GM12878 (cell line): ENCODE measurements around the gene NUP50. TPM values are rescaled to one million over a fixed set of nuclear protein-coding genes. Genes with fewer than 3 reads are reported as not detected.

Experiments
- ATAC-seq: fragments of 200-7000 bp; cut with Tn5 transposase; 3 replicates; pipeline ENCODE4 v1.9.1; 2020; ENCODE audit warnings: mild to moderate bottlenecking, moderate library complexity
- BruUV-seq: library from RNA; stranded (reverse); fragments of 400-500 nt; replicated peaks from 2 replicates; lab custom pipeline; 2021; lab: Mats Ljungman, UMichigan
- CTCF ChIA-PET: fragments of 300-600 bp; sonication (Branson Sonifier 250); formaldehyde crosslinking; extraction: SDS; loops from one replicate; lab custom pipeline; 2021; ENCODE audit warnings: inconsistent platforms; lab: Yijun Ruan, JAX
- POLR2A ChIA-PET: fragments of 350-600 bp; formaldehyde crosslinking; extraction: SDS; loops from one replicate; lab custom pipeline; 2021; ENCODE audit warnings: inconsistent platforms; lab: Charles Lee
- RAD21 ChIA-PET: fragments of 300-600 bp; sonication (Branson Sonifier 250); formaldehyde crosslinking; loops from one replicate; lab custom pipeline; 2023; ENCODE audit warnings: antibody characterized with exemption; ENCODE audit not compliant: unreplicated experiment; lab: Charles Lee
- SMC1A ChIA-PET: fragments of 300-600 bp; sonication (Branson Sonifier 250); formaldehyde crosslinking; loops from one replicate; lab custom pipeline; 2023; ENCODE audit not compliant: unreplicated experiment, uncharacterized antibody; lab: Charles Lee
- DNase-seq: peaks from one replicate; pipeline ENCODE4 v3.0.0-alpha.2; 2011; ENCODE audit warnings: low read depth, low spot score
- FAIRE-seq: peaks from 3 replicates; lab custom pipeline; 2011; peaks lifted over from hg19 to GRCh38; lab: Jason Lieb, UNC
- H2AFZ ChIP-seq: 2 replicates; pipeline ENCODE4 v1.6.0; 2011; ENCODE audit warnings: low read depth, low read length, control low read depth; ENCODE audit not compliant: control insufficient read depth
- H3K27ac ChIP-seq: 2 replicates; pipeline ENCODE4 v1.5.1; 2011; ENCODE audit warnings: control low read depth; ENCODE audit not compliant: control insufficient read depth, insufficient read depth
- H3K27me3 ChIP-seq, 2 experiments: replicated peaks in 1 of 2; 2 replicates each; pipeline versions ENCODE4 v1.6.0 to v1.6.1; 2011; ENCODE audit warnings: low read length in 1 of 2; ENCODE audit not compliant: control insufficient read depth in 2 of 2, insufficient read depth in 2 of 2
- H3K36me3 ChIP-seq, 2 experiments: 2 replicates each; pipeline ENCODE4 v1.5.1; 2011; ENCODE audit warnings: low read length in 1 of 2; ENCODE audit not compliant: control insufficient read depth in 2 of 2, insufficient read depth in 2 of 2
- H3K4me1 ChIP-seq: 2 replicates; pipeline ENCODE4 v1.6.1; 2011; ENCODE audit warnings: mild to moderate bottlenecking, low read length, moderate library complexity, mixed read lengths; ENCODE audit not compliant: control insufficient read depth, insufficient read depth
- H3K4me2 ChIP-seq: 2 replicates; pipeline ENCODE4 v1.6.0; 2011; ENCODE audit warnings: control low read depth; ENCODE audit not compliant: control insufficient read depth, insufficient read depth
- H3K4me3 ChIP-seq: fragments of 200-600 bp; sonication (generic); 2 replicates; pipeline ENCODE4 v1.5.1; 2016
- H3K79me2 ChIP-seq: 2 replicates; pipeline ENCODE4 v1.6.0; 2011; ENCODE audit warnings: low read length; ENCODE audit not compliant: control insufficient read depth, insufficient read depth
- H3K9ac ChIP-seq: 2 replicates; pipeline ENCODE4 v1.8.0; 2011; ENCODE audit warnings: low read length, control low read depth, mixed read lengths; ENCODE audit not compliant: control insufficient read depth, insufficient read depth
- H3K9me3 ChIP-seq: replicated peaks from 3 replicates; pipeline ENCODE4 v1.5.1; 2011; ENCODE audit warnings: mild to moderate bottlenecking, low read length; ENCODE audit not compliant: control insufficient read depth, insufficient read depth
- H4K20me1 ChIP-seq: 2 replicates; pipeline ENCODE4 v1.6.0; 2011; ENCODE audit not compliant: control insufficient read depth, insufficient read depth
- ATF2 ChIP-seq: IDR thresholded peaks from 2 replicates; pipeline ENCODE4 v1.6.1; 2012; ENCODE audit warnings: low read length, inconsistent platforms
- BCL11A ChIP-seq: IDR thresholded peaks from 2 replicates; pipeline ENCODE4 v1.6.1; 2011; ENCODE audit warnings: low read depth, low read length
- ESRRA ChIP-seq: IDR thresholded peaks from 2 replicates; pipeline ENCODE4 v1.6.1; 2012; ENCODE audit warnings: mild to moderate bottlenecking, low read length, improper control_type of control experiment
- GABPA ChIP-seq: IDR thresholded peaks from 2 replicates; pipeline ENCODE4 v1.6.1; 2014; ENCODE audit warnings: antibody characterized with exemption, low read depth, mild to moderate bottlenecking, inconsistent platforms
- HDGF ChIP-seq: fragments of 450-650 bp; IDR thresholded peaks from 2 replicates; pipeline ENCODE4 v1.6.1; 2016; ENCODE audit warnings: antibody characterized with exemption
- JUNB ChIP-seq: IDR thresholded peaks from 2 replicates; pipeline ENCODE4 v1.6.1; 2016; ENCODE audit warnings: antibody characterized with exemption, mild to moderate bottlenecking
- KDM1A ChIP-seq: fragments of 200-600 bp; sonication (generic); IDR thresholded peaks from 2 replicates; pipeline ENCODE4 v1.6.1; 2016; ENCODE audit warnings: borderline replicate concordance
- MLLT1 ChIP-seq: fragments of 450-650 bp; IDR thresholded peaks from 2 replicates; pipeline ENCODE4 v1.6.1; 2016; ENCODE audit warnings: mild to moderate bottlenecking
- RAD21 ChIP-seq: IDR thresholded peaks from 2 replicates; pipeline ENCODE4 v1.6.1; 2011; ENCODE audit warnings: mild to moderate bottlenecking, low read depth, low read length, moderate library complexity; ENCODE audit not compliant: insufficient read depth
- TAF1 ChIP-seq: IDR thresholded peaks from 2 replicates; pipeline ENCODE4 v1.6.1; 2011; ENCODE audit warnings: mild to moderate bottlenecking, low read depth, low read length, borderline replicate concordance
- WRNIP1 ChIP-seq: IDR thresholded peaks from 2 replicates; pipeline ENCODE4 v1.6.1; 2011; ENCODE audit warnings: low read depth, low read length, improper control_type of control experiment, borderline replicate concordance
- YY1 ChIP-seq: IDR thresholded peaks from 2 replicates; pipeline ENCODE4 v1.6.1; 2011; ENCODE audit warnings: low read depth, mild to moderate bottlenecking, low read length
- WGBS: methylation state at CpG from one replicate; pipeline ENCODE4 v1.1.6; 2016; ENCODE audit warnings: low lambda C conversion rate; ENCODE audit not compliant: insufficient replicate concordance, insufficient coverage; ENCODE audit errors: missing lambda C conversion rate; 5-methylcytosine and 5-hydroxymethylcytosine counted together
- in situ Hi-C: fragments of 300-500 bp; cut with MboI; formaldehyde crosslinking; loops from 9 replicates; pipeline ENCODE4 v1.14.3; 2018; ENCODE audit warnings: mixed read lengths
- intact Hi-C: fragments of 100-400 bp; cut with micrococcal nuclease; formaldehyde crosslinking; loops from one replicate; pipeline ENCODE4 v1.14.2; 2022; ENCODE audit not compliant: unreplicated experiment
- polyA plus RNA-seq, 11 experiments: library from polyadenylated mRNA; depleted of rRNA in 4 of 11; unstranded in 6 of 11; stranded (reverse) in 5 of 11; fragments of >200 nt; fragmentation: Nextera tagmentation in 4 of 11; fragmentation: Illumina TruSeq in 1 of 11; extraction: Ambion mirVana in 4 of 11; extraction: Trizol in 1 of 11; gene quantifications; 1 replicate in 1 of 11; 2 replicates in 10 of 11; pipeline versions ENCODE4 v1.2.1 to v1.2.3, GENCODE V29; 2011 to 2016; ENCODE audit warnings: inconsistent platforms in 2 of 11, missing spikeins in 2 of 11, low read depth in 1 of 11
- total RNA-seq, 4 experiments: library from RNA; depleted of rRNA in 3 of 4; stranded (reverse); fragments of >200 nt in 3 of 4; fragmentation: Illumina TruSeq in 1 of 4; extraction: Trizol in 1 of 4; gene quantifications; 2 replicates each; pipeline versions ENCODE4 v1.2.1 to v1.2.3, GENCODE V29; 2013 to 2021

NUP50 gene
- total and polyA plus RNA-seq, 10 of the 15 experiments (the other 5 are each of a cell fraction or from before 2014, with no cell fraction given), result 36.8 to 125 (median 78.8) TPM

GRCh38 chr22:45229181-45229580, 65.5 kb downstream of the NUP50 start:
- in situ Hi-C loops, result no loop called here
- Histone ChIP-seq H3K27ac (no peak overlapping the region), H3K27me3 (no peaks in the 10 kb centered on the region), H4K20me1 (no peaks in the 10 kb centered on the region), H3K79me2 (peaks cover 42% of the 10 kb centered on the region), H3K9ac (no peak overlapping the region), H3K9me3 (no peaks in the 10 kb centered on the region), H3K4me3 (no peak overlapping the region), H2AFZ (no peak overlapping the region), H3K4me1 (peaks cover 11% of the 10 kb centered on the region), H3K4me2 (no peak overlapping the region), H3K36me3 (peaks cover 3 to 6% of the 10 kb centered on the region in 2 experiments; a peak in 2 of 4 replicates)
- ChIA-PET CTCF (no interaction called here), SMC1A (no interaction called here), POLR2A (no interaction called here), RAD21 (no interaction called here)
- intact Hi-C loops, result no loop called here
- BruUV-seq, result no TSS peak
- TF ChIP-seq WRNIP1 (no peak), MLLT1 (no peak), JUNB (no peak), BCL11A (no peak), GABPA (no peak), ATF2 (no peak), YY1 (no peak), TAF1 (no peak), KDM1A (no peak), RAD21 (no peak), HDGF (no peak), ESRRA (no peak)
- no peak for DNase-seq
- WGBS, result 87% methylated on average over 10 of the region's 13 CpGs
- no peak for ATAC-seq
- FAIRE-seq, result no peak
